Left lung (tissue), 10 donors: ENCODE data around the gene TMEM243. TPM values are rescaled to one million over a fixed set of nuclear protein-coding genes. Genes with fewer than 3 reads are reported as not detected.

Experiments used
- ATAC-seq: fragments of 200-7000 bp; cut with Tn5 transposase; one replicate; pipeline ENCODE4 v1.9.1; 2020; ENCODE audit warnings: moderate library complexity
- DNase-seq, 4 donors: peaks; one replicate each; pipeline ENCODE4 v3.0.0-alpha.2; 2013 to 2020
- H3K27ac ChIP-seq, 2 donors: fragments of 200-600 bp; sonication (generic) in 1 of 2; one replicate each; pipeline versions ENCODE4 v1.5.0 to v1.8.0; 2020 to 2021
- H3K27me3 ChIP-seq, 2 donors: fragments of 200-600 bp; sonication (generic) in 1 of 2; one replicate each; pipeline versions ENCODE4 v1.5.0 to v1.8.0; 2020 to 2021
- H3K36me3 ChIP-seq, 2 donors: fragments of 200-600 bp; sonication (generic) in 1 of 2; one replicate each; pipeline versions ENCODE4 v1.5.0 to v1.8.0; 2020 to 2021
- H3K4me1 ChIP-seq, 2 donors: fragments of 200-600 bp; one replicate each; pipeline ENCODE4 v1.8.0; 2021
- H3K4me3 ChIP-seq, 2 donors: fragments of 200-600 bp; sonication (generic) in 1 of 2; one replicate each; pipeline versions ENCODE4 v1.5.0 to v1.8.0; 2020 to 2021; ENCODE audit warnings: mild to moderate bottlenecking in 1 of 2
- H3K9me3 ChIP-seq, 2 donors: fragments of 200-600 bp; sonication (generic) in 1 of 2; one replicate each; pipeline versions ENCODE4 v1.5.0 to v1.8.0; 2020 to 2021
- CTCF ChIP-seq, 2 donors: fragments of 200-600 bp; sonication (generic) in 1 of 2; IDR thresholded peaks; one replicate each; pipeline versions ENCODE4 v1.5.0 to v1.8.0; 2021; ENCODE audit warnings: antibody characterized with exemption in 2 of 2
- intact Hi-C, 2 donors: fragments of 100-400 bp; cut with DNase I; formaldehyde crosslinking; loops; one replicate each; pipeline versions ENCODE4 v1.11.2 to v1.14.2; 2022
- polyA plus RNA-seq, 6 donors: library from polyadenylated mRNA; unstranded; fragments of 120-200 nt; gene quantifications; one replicate each; pipeline ENCODE4 v1.2.1, GENCODE V29; 2013; ENCODE audit not compliant: insufficient read length in 6 of 6
- total RNA-seq, 2 donors: library from RNA; stranded (reverse); fragmentation: NEBNext Ultra II Directional; extraction: Animal tissue kit (Norgen Biotek cat#: 25700); gene quantifications; one replicate each; pipeline ENCODE4 v1.2.1, GENCODE V29; 2021
- donor health status: DM: no; HTN: yes; CAD: no.
- donor health status: DM: no; HTN: no; CAD: no.

The TMEM243 gene
- total and polyA plus RNA-seq, 8 donors, result 46.5 to 99.1 (median 76.1) TPM

GRCh38 chr7:87152112-87152896, 67.2 kb downstream of the TMEM243 start, which contains the start of gene DMTF1:
DMTF1 (plus strand) TSS chr7:87152453; CDS start chr7:87164942, 12,489 bp downstream.
- no peaks in the 10 kb centered on the region for H3K36me3 ChIP-seq
- intact Hi-C loops, result loop anchor here in 1 of 2 donors (5.0 kb wide), 1 partner anchor 225 kb away; no protein-coding TSS in a partner anchor
- ATAC-seq (peak; percentile 94), DNase-seq (peak; percentile 93 to 99 (median 96))
- no peaks in the 10 kb centered on the region for H3K27me3 ChIP-seq
- peak within 1 kb of the TSS; percentile 98 to 99 for H3K27ac ChIP-seq
- peaks cover 29 to 45% of the 10 kb centered on the region in 2 donors for H3K4me1 ChIP-seq
- H3K9me3 ChIP-seq, result no peaks in the 10 kb centered on the region
- peak within 1 kb of the TSS; percentile 57 to 60 for H3K4me3 ChIP-seq
- TF ChIP-seq CTCF (IDR thresholded peaks at IDR 0.05), result peak in 1 of 2 donors; percentile 22

DNA sequence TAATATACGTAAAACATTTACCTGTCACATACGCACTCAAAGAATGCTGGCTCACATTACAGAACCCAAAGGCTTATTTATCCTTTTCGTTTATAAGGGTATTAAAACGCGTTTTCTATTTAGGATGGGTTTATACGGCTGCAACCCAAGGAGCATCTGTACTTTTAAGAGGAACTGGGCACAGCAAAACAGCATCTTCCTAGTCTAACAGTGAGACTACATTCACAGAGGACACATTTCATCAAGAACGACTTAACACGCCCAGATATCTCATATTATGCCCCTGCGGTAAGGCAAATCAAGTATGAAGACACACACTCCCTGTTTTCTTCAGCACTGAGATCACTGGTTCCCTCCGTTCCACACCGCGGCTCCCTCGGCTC, 67.8 kb downstream of the TMEM243 start:
- intact Hi-C loops, result loop anchor here in 1 of 2 donors (5.0 kb wide), 1 partner anchor 224 kb away; no protein-coding TSS in a partner anchor
- ATAC-seq (peak; percentile 45), DNase-seq (no peak)
- Histone ChIP-seq H3K27ac (peak overlapping the region; percentile 98 to 99), H3K4me3 (peak overlapping the region; percentile 57 to 60), H3K4me1 (peaks cover 27 to 40% of the 10 kb centered on the region in 2 donors), H3K27me3 (no peaks in the 10 kb centered on the region), H3K9me3 (no peaks in the 10 kb centered on the region), H3K36me3 (no peaks in the 10 kb centered on the region)
- no peak for TF ChIP-seq CTCF (IDR thresholded peaks at IDR 0.05)

GRCh38 chr7:87151002-87151728, 68.4 kb downstream of the TMEM243 start:
- no peaks in the 10 kb centered on the region for H3K27me3 ChIP-seq
- H3K4me1 ChIP-seq, result peaks cover 22 to 34% of the 10 kb centered on the region in 2 donors
- no peak for TF ChIP-seq CTCF (IDR thresholded peaks at IDR 0.05)
- no peak for ATAC-seq
- no peaks in the 10 kb centered on the region for H3K9me3 ChIP-seq
- peak in 1 of 4 donors; percentile 21 for DNase-seq
- H3K27ac ChIP-seq, result peak overlapping the region; percentile 98 to 99
- H3K4me3 ChIP-seq, result peak overlapping the region in 1 of 2 donors; percentile 57
- H3K36me3 ChIP-seq, result no peaks in the 10 kb centered on the region
- intact Hi-C loops, result loop anchor here in 1 of 2 donors (5.0 kb wide), 1 partner anchor 224 kb away; no protein-coding TSS in a partner anchor

- peaks cover 2 to 7% of the 10 kb centered on the region in 2 donors for H3K4me1 ChIP-seq
- H3K36me3 ChIP-seq, result no peaks in the 10 kb centered on the region
- H3K4me3 ChIP-seq, result no peak overlapping the region
- peak in 1 of 4 donors; percentile 36 for DNase-seq
- intact Hi-C loops, result loop anchor here in 1 of 2 donors (5.0 kb wide), 1 partner anchor 206 kb away; no protein-coding TSS in a partner anchor
- H3K27me3 ChIP-seq, result no peaks in the 10 kb centered on the region
- ATAC-seq, result no peak
- no peaks in the 10 kb centered on the region for H3K9me3 ChIP-seq
- peak overlapping the region in 1 of 2 donors; percentile 2 for H3K27ac ChIP-seq
- peak in 1 of 2 donors; percentile 13 for TF ChIP-seq CTCF (IDR thresholded peaks at IDR 0.05)
Measured at GRCh38 chr7:87148332-87148955, 71.1 kb downstream of the TMEM243 start.
